Osteoblast (primary cell): ENCODE data around the gene P2RY6. TPM values are rescaled to one million over a fixed set of nuclear protein-coding genes. Genes with fewer than 3 reads are reported as not detected.

ENCODE experiments used
- DNase-seq: peaks from one replicate; pipeline ENCODE4 v3.0.0; 2011; ENCODE audit warnings: low spot score, mixed read lengths; ENCODE audit not compliant: insufficient read length; ENCODE audit errors: missing footprints
- H2AFZ ChIP-seq: 2 replicates; pipeline ENCODE4 v1.6.0; 2011; ENCODE audit warnings: mild to moderate bottlenecking, low read length
- H3K27ac ChIP-seq: 2 replicates; pipeline ENCODE4 v1.5.1; 2011; ENCODE audit warnings: mild to moderate bottlenecking, low read depth, low read length, moderate library complexity
- H3K27me3 ChIP-seq: 2 replicates; pipeline ENCODE4 v1.6.0; 2012; ENCODE audit warnings: mild to moderate bottlenecking, control low read depth, inconsistent platforms, low read length, moderate library complexity; ENCODE audit not compliant: insufficient read depth
- H3K36me3 ChIP-seq: 2 replicates; pipeline ENCODE4 v1.5.1; 2011; ENCODE audit warnings: mild to moderate bottlenecking, low read length, control low read depth, moderate library complexity; ENCODE audit not compliant: insufficient read depth
- H3K4me1 ChIP-seq: 2 replicates; pipeline ENCODE4 v1.5.1; 2011; ENCODE audit warnings: mild to moderate bottlenecking, low read length, control low read depth, moderate library complexity; ENCODE audit not compliant: insufficient read depth
- H3K4me2 ChIP-seq: 2 replicates; pipeline ENCODE4 v1.6.0; 2011; ENCODE audit warnings: mild to moderate bottlenecking, low read length; ENCODE audit not compliant: insufficient read depth
- H3K4me3 ChIP-seq: fragments of 200-600 bp; sonication (generic); 3 replicates; pipeline ENCODE4 v1.5.1; 2012; ENCODE audit warnings: mild to moderate bottlenecking, low read length, inconsistent platforms; ENCODE audit not compliant: insufficient read depth
- H3K79me2 ChIP-seq: 2 replicates; pipeline ENCODE4 v1.6.0; 2012; ENCODE audit warnings: mild to moderate bottlenecking, low read length, control low read depth, inconsistent platforms; ENCODE audit not compliant: insufficient read depth
- H3K9me3 ChIP-seq: 2 replicates; pipeline ENCODE4 v1.5.1; 2011; ENCODE audit warnings: low read depth, low read length, control low read depth
- H4K20me1 ChIP-seq: 2 replicates; pipeline ENCODE4 v1.6.0; 2012; ENCODE audit warnings: mild to moderate bottlenecking, low read length, control low read depth; ENCODE audit not compliant: insufficient read depth
- CTCF ChIP-seq: IDR thresholded peaks from 2 replicates; pipeline ENCODE4 v1.5.1; 2011; ENCODE audit warnings: mild to moderate bottlenecking, low read depth, low read length, moderate library complexity; ENCODE audit errors: extremely low read depth
- total RNA-seq: library from RNA; depleted of rRNA; stranded (reverse); fragments of >200 nt; gene quantifications from 2 replicates; pipeline ENCODE4 v1.2.3, GENCODE V29; 2012

Gene P2RY6
- total RNA-seq, result 0.72 and 1.8 TPM in 2 replicates

GRCh38 chr11:73271936-73272679 is at the start of gene P2RY6:
P2RY6 (plus strand) TSS chr11:73272338; CDS start chr11:73296519, 24,181 bp downstream.
- H3K4me1 ChIP-seq, result no peaks in the 10 kb centered on the region
- no peak within 1 kb of the TSS for H3K4me2 ChIP-seq
- H3K27me3 ChIP-seq, result no peaks in the 10 kb centered on the region
- H4K20me1 ChIP-seq, result peaks cover 9% of the 10 kb centered on the region
- no peaks in the 10 kb centered on the region for H3K36me3 ChIP-seq
- no peak within 1 kb of the TSS for H2AFZ ChIP-seq
- H3K4me3 ChIP-seq, result no peak within 1 kb of the TSS
- no peak within 1 kb of the TSS for H3K27ac ChIP-seq
- DNase-seq, result peak; percentile 95
- H3K79me2 ChIP-seq, result no peaks in the 10 kb centered on the region
- no peak for TF ChIP-seq CTCF
- H3K9me3 ChIP-seq, result no peaks in the 10 kb centered on the region

- no peak overlapping the region for H2AFZ ChIP-seq
- H3K36me3 ChIP-seq, result no peaks in the 10 kb centered on the region
- no peaks in the 10 kb centered on the region for H3K79me2 ChIP-seq
- H3K27ac ChIP-seq, result no peak overlapping the region
- no peak overlapping the region for H3K4me3 ChIP-seq
- no peaks in the 10 kb centered on the region for H3K9me3 ChIP-seq
- TF ChIP-seq CTCF, result no peak
- DNase-seq, result no peak
- no peak overlapping the region for H3K4me2 ChIP-seq
- H3K4me1 ChIP-seq, result no peaks in the 10 kb centered on the region
- H4K20me1 ChIP-seq, result no peaks in the 10 kb centered on the region
- no peaks in the 10 kb centered on the region for H3K27me3 ChIP-seq
Observed at GRCh38 chr11:73223998-73224730, 48.0 kb upstream of the P2RY6 start.

GRCh38 chr11:73225001-73225686 is 47.0 kb upstream of the P2RY6 start:
- Histone ChIP-seq H3K27ac (no peak overlapping the region), H3K4me3 (no peak overlapping the region), H3K9me3 (no peaks in the 10 kb centered on the region), H3K4me2 (no peak overlapping the region), H4K20me1 (no peaks in the 10 kb centered on the region), H2AFZ (no peak overlapping the region), H3K4me1 (no peaks in the 10 kb centered on the region), H3K27me3 (no peaks in the 10 kb centered on the region), H3K36me3 (no peaks in the 10 kb centered on the region), H3K79me2 (no peaks in the 10 kb centered on the region)
- no peak for DNase-seq
- TF ChIP-seq CTCF, result no peak

- H3K27me3 ChIP-seq, result no peaks in the 10 kb centered on the region
- H3K9me3 ChIP-seq, result no peaks in the 10 kb centered on the region
- DNase-seq, result no peak
- H3K36me3 ChIP-seq, result no peaks in the 10 kb centered on the region
- H3K4me1 ChIP-seq, result no peaks in the 10 kb centered on the region
- H4K20me1 ChIP-seq, result no peaks in the 10 kb centered on the region
- H2AFZ ChIP-seq, result no peak overlapping the region
- no peak for TF ChIP-seq CTCF
- no peak overlapping the region for H3K4me2 ChIP-seq
- no peaks in the 10 kb centered on the region for H3K79me2 ChIP-seq
- H3K27ac ChIP-seq, result no peak overlapping the region
- H3K4me3 ChIP-seq, result no peak overlapping the region
Observed at GRCh38 chr11:73225851-73226250, 46.3 kb upstream of the P2RY6 start.
